GM23338 (cell line): ENCODE results near the gene EMID1.

Experiments used
- CREB1 ChIP-seq: fragments of 250-450 bp; sonication (Bioruptor Pico); IDR thresholded peaks from 2 replicates; pipeline ENCODE4 v1.5.0; 2020; ENCODE audit warnings: low read depth, mild to moderate bottlenecking, moderate library complexity
- CTCF ChIP-seq, 2 experiments: fragments of 200-600 bp in 1 of 2; sonication (generic) in 1 of 2; conservative IDR thresholded peaks; 2 replicates each; pipeline versions ENCODE4 v1.5.1 to v1.6.1; 2016 to 2017; ENCODE audit warnings: antibody characterized with exemption in 2 of 2, low read depth in 2 of 2, mild to moderate bottlenecking in 2 of 2, moderate library complexity in 1 of 2
- EZH2 ChIP-seq: fragments of 200-600 bp; sonication (generic); IDR thresholded peaks from one replicate; pipeline ENCODE4 v1.8.0; 2017; ENCODE audit warnings: antibody characterized with exemption, mild to moderate bottlenecking, low read depth; ENCODE audit not compliant: unreplicated experiment
- EZH2phosphoT487 ChIP-seq: fragments of 200-600 bp; sonication (generic); IDR thresholded peaks from one replicate; pipeline ENCODE4 v1.8.1; 2018; ENCODE audit warnings: antibody characterized with exemption; ENCODE audit not compliant: unreplicated experiment
- JUNB ChIP-seq: IDR thresholded peaks from one replicate; pipeline ENCODE4 v1.6.1; 2016; ENCODE audit warnings: antibody characterized with exemption; ENCODE audit not compliant: unreplicated experiment
- POLR2AphosphoS5 ChIP-seq: IDR thresholded peaks from 2 replicates; pipeline ENCODE4 v1.6.1; 2016; ENCODE audit warnings: antibody characterized with exemption, low read depth
- TF ChIP-seq, protein P1 (sequence below): IDR thresholded peaks from one replicate; pipeline ENCODE4 v1.6.1; 2018; ENCODE audit warnings: antibody characterized with exemption; ENCODE audit not compliant: unreplicated experiment

- TF ChIP-seq EZH2 (no peak), CREB1 (no peak), CTCF (conservative IDR thresholded peaks at IDR 0.05; ENCODE audit: low read depth in 2 of 2) (no peak), POLR2AphosphoS5 (no peak), JUNB (no peak), EZH2phosphoT487 (no peak)
- TF ChIP-seq, protein P1, sequence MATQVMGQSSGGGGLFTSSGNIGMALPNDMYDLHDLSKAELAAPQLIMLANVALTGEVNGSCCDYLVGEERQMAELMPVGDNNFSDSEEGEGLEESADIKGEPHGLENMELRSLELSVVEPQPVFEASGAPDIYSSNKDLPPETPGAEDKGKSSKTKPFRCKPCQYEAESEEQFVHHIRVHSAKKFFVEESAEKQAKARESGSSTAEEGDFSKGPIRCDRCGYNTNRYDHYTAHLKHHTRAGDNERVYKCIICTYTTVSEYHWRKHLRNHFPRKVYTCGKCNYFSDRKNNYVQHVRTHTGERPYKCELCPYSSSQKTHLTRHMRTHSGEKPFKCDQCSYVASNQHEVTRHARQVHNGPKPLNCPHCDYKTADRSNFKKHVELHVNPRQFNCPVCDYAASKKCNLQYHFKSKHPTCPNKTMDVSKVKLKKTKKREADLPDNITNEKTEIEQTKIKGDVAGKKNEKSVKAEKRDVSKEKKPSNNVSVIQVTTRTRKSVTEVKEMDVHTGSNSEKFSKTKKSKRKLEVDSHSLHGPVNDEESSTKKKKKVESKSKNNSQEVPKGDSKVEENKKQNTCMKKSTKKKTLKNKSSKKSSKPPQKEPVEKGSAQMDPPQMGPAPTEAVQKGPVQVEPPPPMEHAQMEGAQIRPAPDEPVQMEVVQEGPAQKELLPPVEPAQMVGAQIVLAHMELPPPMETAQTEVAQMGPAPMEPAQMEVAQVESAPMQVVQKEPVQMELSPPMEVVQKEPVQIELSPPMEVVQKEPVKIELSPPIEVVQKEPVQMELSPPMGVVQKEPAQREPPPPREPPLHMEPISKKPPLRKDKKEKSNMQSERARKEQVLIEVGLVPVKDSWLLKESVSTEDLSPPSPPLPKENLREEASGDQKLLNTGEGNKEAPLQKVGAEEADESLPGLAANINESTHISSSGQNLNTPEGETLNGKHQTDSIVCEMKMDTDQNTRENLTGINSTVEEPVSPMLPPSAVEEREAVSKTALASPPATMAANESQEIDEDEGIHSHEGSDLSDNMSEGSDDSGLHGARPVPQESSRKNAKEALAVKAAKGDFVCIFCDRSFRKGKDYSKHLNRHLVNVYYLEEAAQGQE, result no peak
Measured at GRCh38 chr22:29243874-29244446, 38.3 kb downstream of the EMID1 start.
